Measurements from ENCODE around the gene PPP4R4. TPM values are rescaled to one million over a fixed set of nuclear protein-coding genes. Genes with fewer than 3 reads are reported as not detected.
"Not testable (repeated sequence)": the region's sequence is repeated elsewhere in the genome, so short reads cannot be mapped to it uniquely, and the experiment has no call there.

Gene PPP4R4
- total RNA-seq, 1 donor from 2014 or later = 1.2 TPM

- DNase-seq (ENCODE audit: low read depth) = no peak
Measured at GRCh38 chr14:94145902-94146527, 28.1 kb upstream of the PPP4R4 start.

- DNase-seq (ENCODE audit: low read depth) = no peak
Measured at GRCh38 chr14:94152676-94153075, 21.4 kb upstream of the PPP4R4 start.

GRCh38 chr14:94153750-94154342 is 20.3 kb upstream of the PPP4R4 start:
- DNase-seq (ENCODE audit: low read depth) = no peak

GRCh38 chr14:94156143-94156542 is 18.0 kb upstream of the PPP4R4 start:
- DNase-seq (ENCODE audit: low read depth) = not testable (repeated sequence)

- peak; percentile 22 for DNase-seq (ENCODE audit: low read depth)
Measured at GRCh38 chr14:94157197-94157596, 16.9 kb upstream of the PPP4R4 start.

GRCh38 chr14:94158239-94158883 is 15.8 kb upstream of the PPP4R4 start:
- DNase-seq (ENCODE audit: low read depth) = no peak

GRCh38 chr14:94161058-94161457 is 13.1 kb upstream of the PPP4R4 start:
- DNase-seq (ENCODE audit: low read depth) = no peak

GRCh38 chr14:94161981-94162380 is 12.1 kb upstream of the PPP4R4 start:
- DNase-seq (ENCODE audit: low read depth) = peak; percentile 15

- DNase-seq (ENCODE audit: low read depth) = no peak
Measured at GRCh38 chr14:94162466-94162865, 11.7 kb upstream of the PPP4R4 start.

- DNase-seq (ENCODE audit: low read depth) = no peak
Measured at GRCh38 chr14:94163796-94164195, 10.3 kb upstream of the PPP4R4 start.

GRCh38 chr14:94164685-94165431 is 9.3 kb upstream of the PPP4R4 start:
- no peak for DNase-seq (ENCODE audit: low read depth)

GRCh38 chr14:94165744-94166143 is 8.4 kb upstream of the PPP4R4 start:
- no peak for DNase-seq (ENCODE audit: low read depth)

GRCh38 chr14:94170136-94170535 is 4.0 kb upstream of the PPP4R4 start:
- no peak for DNase-seq (ENCODE audit: low read depth)

- no peak for DNase-seq (ENCODE audit: low read depth)
Measured at GRCh38 chr14:94171208-94171607, 2.9 kb upstream of the PPP4R4 start.

- no peak for DNase-seq (ENCODE audit: low read depth)
Measured at GRCh38 chr14:94172545-94172944, 1.6 kb upstream of the PPP4R4 start.

- DNase-seq (ENCODE audit: low read depth) = no peak
Measured at GRCh38 chr14:94173471-94173884, 644 bp upstream of the PPP4R4 start.

- no peak for DNase-seq (ENCODE audit: low read depth)
Measured at GRCh38 chr14:94174604-94175010, 485 bp downstream of the PPP4R4 start.

- no peak for DNase-seq (ENCODE audit: low read depth)
Measured at GRCh38 chr14:94175011-94175745, 1.1 kb downstream of the PPP4R4 start.

GRCh38 chr14:94175747-94176146 is 1.6 kb downstream of the PPP4R4 start:
- DNase-seq (ENCODE audit: low read depth) = no peak

- no peak for DNase-seq (ENCODE audit: low read depth)
Measured at GRCh38 chr14:94176808-94177207, 2.7 kb downstream of the PPP4R4 start.

- no peak for DNase-seq (ENCODE audit: low read depth)
Measured at GRCh38 chr14:94177806-94178205, 3.7 kb downstream of the PPP4R4 start.

GRCh38 chr14:94179244-94179643 is 5.1 kb downstream of the PPP4R4 start:
- no peak for DNase-seq (ENCODE audit: low read depth)
